Omental fat pad (tissue), 4 donors: ENCODE measurements around the gene OARD1. TPM values are rescaled to one million over a fixed set of nuclear protein-coding genes. Genes with fewer than 3 reads are reported as not detected.

Experiments used
- ATAC-seq: fragments of 150-250 bp; one replicate; pipeline ENCODE4 v1.9.1; 2016; ENCODE audit warnings: mild to moderate bottlenecking, moderate library complexity; ENCODE audit not compliant: low FRiP score
- DNase-seq: peaks from one replicate; pipeline ENCODE4 v3.0.0-alpha.2; 2019; ENCODE audit warnings: low spot score
- total RNA-seq, 4 donors: library from RNA; depleted of rRNA; stranded (reverse); fragments of >200 nt; gene quantifications; one replicate each; pipeline ENCODE4 v1.1.0, GENCODE V29; 2016
- TF ChIP-seq, protein P1 (sequence below), 3 donors: fragments of 450-650 bp; IDR thresholded peaks; one replicate each; pipeline ENCODE4 v1.5.1; 2016 to 2017; ENCODE audit warnings: antibody characterized with exemption in 3 of 3, mild to moderate bottlenecking in 3 of 3, moderate library complexity in 2 of 3

Gene OARD1
- total RNA-seq, 4 donors from 2014 or later: 7.2 to 19.5 (median 12.3) TPM

DNA sequence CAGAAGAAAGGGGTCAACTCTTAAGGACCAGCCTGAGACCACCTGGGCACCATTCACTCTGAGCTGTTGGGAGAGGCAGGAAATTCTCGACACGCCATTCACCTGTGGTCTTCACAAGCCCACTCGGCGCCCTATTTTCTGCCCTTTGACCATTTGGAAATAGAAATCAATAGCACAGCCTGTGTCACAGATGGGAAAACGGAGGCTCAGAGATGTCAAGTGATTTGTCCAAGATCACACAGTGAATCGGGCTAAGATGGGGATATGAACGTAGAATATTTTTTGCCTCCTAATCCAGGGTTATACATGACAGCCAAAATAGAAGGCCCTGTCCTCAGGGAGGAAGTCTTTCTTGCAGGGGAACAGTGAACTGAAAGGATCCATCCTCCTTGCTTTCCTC is 22.2 kb downstream of the OARD1 start:
- no peak for ATAC-seq
- DNase-seq: no peak
- TF ChIP-seq, protein P1, sequence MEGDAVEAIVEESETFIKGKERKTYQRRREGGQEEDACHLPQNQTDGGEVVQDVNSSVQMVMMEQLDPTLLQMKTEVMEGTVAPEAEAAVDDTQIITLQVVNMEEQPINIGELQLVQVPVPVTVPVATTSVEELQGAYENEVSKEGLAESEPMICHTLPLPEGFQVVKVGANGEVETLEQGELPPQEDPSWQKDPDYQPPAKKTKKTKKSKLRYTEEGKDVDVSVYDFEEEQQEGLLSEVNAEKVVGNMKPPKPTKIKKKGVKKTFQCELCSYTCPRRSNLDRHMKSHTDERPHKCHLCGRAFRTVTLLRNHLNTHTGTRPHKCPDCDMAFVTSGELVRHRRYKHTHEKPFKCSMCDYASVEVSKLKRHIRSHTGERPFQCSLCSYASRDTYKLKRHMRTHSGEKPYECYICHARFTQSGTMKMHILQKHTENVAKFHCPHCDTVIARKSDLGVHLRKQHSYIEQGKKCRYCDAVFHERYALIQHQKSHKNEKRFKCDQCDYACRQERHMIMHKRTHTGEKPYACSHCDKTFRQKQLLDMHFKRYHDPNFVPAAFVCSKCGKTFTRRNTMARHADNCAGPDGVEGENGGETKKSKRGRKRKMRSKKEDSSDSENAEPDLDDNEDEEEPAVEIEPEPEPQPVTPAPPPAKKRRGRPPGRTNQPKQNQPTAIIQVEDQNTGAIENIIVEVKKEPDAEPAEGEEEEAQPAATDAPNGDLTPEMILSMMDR (IDR thresholded peaks at IDR 0.05): no peak

- DNase-seq (no peak), ATAC-seq (no peak)
- TF ChIP-seq, protein P1 (IDR thresholded peaks at IDR 0.05): no peak
Measured at GRCh38 chr6:41049521-41049920, 22.6 kb downstream of the OARD1 start.

DNA sequence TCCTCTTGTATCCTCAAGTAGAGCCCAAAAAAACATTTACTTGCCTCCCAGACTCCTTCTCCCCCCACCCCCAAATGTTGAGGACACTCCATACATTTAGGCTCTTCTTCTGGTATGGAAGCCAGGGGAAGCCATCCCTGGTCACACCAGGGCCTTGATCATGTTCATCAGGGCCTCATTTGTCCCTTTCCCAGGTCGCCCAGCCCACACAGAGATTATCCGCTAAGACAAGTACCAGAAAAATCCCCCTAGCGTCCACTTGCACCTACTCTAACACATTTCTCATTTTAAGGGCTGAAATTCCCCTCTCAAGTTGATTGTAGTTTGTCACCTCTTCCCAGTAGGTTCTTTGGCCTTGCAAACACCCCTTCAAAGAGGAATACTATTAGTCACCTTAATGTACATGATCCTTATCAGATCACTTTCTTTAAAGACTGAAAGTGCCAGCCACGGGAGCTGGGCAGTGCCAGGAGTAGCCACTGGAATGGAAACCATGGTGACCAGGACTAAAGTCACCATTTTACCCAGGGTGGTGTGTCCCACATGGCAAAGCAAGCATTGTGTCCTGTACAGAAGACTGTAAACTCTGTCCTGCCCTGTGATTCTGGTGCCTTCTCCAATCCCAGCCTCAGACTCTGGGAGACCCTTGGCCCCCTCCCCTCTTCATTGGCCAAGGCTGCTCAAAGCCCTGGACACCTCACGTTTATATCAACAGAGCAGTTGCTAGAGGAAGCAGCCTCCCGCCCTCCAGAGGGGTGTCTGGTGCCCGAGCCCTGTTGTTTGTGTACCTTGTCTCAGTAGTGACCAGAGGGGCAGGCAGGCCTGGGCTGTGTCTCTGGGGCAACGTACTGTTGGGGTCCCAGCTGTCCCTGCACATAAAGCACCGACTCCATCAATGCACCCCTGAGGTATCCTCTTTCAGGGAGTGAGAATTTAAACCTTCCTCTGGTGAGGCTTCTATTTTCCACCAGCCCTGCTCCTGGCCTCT is 24.1 kb downstream of the OARD1 start:
- DNase-seq (no peak), ATAC-seq (no peak)
- TF ChIP-seq, protein P1 (IDR thresholded peaks at IDR 0.05): no peak

- no peak for ATAC-seq
- DNase-seq: no peak
- TF ChIP-seq, protein P1 (IDR thresholded peaks at IDR 0.05): no peak
Measured at GRCh38 chr6:41047306-41047705, 24.9 kb downstream of the OARD1 start.

DNA sequence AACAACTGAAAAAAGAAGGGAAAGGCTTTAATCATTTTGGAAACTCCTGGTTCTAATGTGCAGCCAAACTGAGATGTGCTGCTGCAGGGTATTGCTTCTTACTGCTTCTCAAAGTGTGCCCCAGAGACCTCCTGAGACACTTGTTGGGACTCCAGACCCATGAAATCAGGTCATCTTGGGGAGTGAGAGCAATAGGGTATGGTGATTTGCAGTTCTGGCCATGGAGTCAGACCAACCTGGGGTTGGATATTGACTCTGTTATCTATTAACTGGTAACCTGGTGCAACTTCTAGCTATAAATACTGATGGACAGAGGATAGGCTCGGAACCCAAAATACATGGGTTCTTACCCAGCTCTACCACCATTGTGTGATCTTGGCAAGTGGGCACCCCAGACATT is 26.1 kb downstream of the OARD1 start:
- TF ChIP-seq, protein P1 (IDR thresholded peaks at IDR 0.05): no peak
- ATAC-seq: no peak
- DNase-seq: no peak

GRCh38 chr6:41045664-41046063 is 26.5 kb downstream of the OARD1 start:
- DNase-seq (no peak), ATAC-seq (no peak)
- TF ChIP-seq, protein P1 (IDR thresholded peaks at IDR 0.05): no peak

DNA sequence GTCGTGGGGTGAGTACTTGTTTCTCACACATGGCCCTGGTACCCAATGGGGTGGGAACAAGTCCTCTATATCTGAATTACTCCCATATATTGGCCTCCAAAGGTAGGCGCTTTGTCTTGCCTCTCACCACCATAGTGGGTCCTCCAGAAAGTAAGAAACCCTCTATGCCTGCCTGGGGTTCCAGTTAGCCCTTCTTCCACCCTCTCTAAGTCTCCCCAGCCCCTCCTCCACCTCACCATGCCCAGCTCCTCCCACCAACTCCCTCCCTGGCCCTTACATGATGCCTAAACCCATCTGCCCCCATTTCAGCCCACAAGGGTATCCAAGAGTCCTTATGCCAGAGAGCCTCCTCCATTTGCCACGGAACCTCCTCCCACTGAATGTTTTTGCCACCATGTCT is 29.0 kb downstream of the OARD1 start:
- TF ChIP-seq, protein P1 (IDR thresholded peaks at IDR 0.05): no peak
- DNase-seq (no peak), ATAC-seq (no peak)
